ENCODE data around the gene TRIM71.

DNA sequence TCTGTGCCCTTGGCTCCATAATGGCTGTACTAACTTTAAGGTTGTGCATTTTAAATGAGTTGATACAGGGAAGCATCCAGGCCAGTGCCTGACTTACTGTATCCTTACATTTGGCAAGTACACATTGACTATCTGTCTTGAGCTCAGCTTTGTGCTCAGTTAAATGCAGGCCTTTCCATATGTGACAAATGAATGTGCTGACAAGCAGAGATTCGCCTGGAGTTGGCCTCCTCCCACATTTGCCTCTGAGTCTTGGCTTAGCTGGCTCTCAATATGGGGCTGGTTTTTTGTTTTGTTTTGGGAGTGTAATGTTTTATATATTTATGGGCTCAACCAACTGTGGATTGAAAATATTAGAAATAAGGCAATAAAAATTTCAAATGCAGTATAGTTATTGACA is 29.7 kb downstream of the TRIM71 start:
- no peak for TF ChIP-seq POLR2A (IDR thresholded peaks at IDR 0.05)
- TF ChIP-seq, protein P1, sequence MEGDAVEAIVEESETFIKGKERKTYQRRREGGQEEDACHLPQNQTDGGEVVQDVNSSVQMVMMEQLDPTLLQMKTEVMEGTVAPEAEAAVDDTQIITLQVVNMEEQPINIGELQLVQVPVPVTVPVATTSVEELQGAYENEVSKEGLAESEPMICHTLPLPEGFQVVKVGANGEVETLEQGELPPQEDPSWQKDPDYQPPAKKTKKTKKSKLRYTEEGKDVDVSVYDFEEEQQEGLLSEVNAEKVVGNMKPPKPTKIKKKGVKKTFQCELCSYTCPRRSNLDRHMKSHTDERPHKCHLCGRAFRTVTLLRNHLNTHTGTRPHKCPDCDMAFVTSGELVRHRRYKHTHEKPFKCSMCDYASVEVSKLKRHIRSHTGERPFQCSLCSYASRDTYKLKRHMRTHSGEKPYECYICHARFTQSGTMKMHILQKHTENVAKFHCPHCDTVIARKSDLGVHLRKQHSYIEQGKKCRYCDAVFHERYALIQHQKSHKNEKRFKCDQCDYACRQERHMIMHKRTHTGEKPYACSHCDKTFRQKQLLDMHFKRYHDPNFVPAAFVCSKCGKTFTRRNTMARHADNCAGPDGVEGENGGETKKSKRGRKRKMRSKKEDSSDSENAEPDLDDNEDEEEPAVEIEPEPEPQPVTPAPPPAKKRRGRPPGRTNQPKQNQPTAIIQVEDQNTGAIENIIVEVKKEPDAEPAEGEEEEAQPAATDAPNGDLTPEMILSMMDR (IDR thresholded peaks at IDR 0.05): no peak
